GM10266 (cell line): ENCODE measurements around the gene NFRKB.
"Not testable (repeated sequence)": the region's sequence is repeated elsewhere in the genome, so short reads cannot be mapped to it uniquely, and the experiment has no call there.

ENCODE experiments used
- DNase-seq: peaks from one replicate; pipeline ENCODE4 v3.0.0; 2012; ENCODE audit errors: extremely low spot score
- CTCF ChIP-seq: IDR thresholded peaks from 2 replicates; pipeline ENCODE4 v1.5.1; 2012; ENCODE audit warnings: mild to moderate bottlenecking, low read depth; ENCODE audit not compliant: control insufficient read depth, insufficient read depth; ENCODE audit errors: missing control alignments

The NFRKB gene

GRCh38 chr11:129854232-129854805 is 41.1 kb downstream of the NFRKB start:
- no peak for DNase-seq
- no peak for TF ChIP-seq CTCF

GRCh38 chr11:129853518-129854231 is 41.7 kb downstream of the NFRKB start:
- DNase-seq, result no peak
- no peak for TF ChIP-seq CTCF

DNA sequence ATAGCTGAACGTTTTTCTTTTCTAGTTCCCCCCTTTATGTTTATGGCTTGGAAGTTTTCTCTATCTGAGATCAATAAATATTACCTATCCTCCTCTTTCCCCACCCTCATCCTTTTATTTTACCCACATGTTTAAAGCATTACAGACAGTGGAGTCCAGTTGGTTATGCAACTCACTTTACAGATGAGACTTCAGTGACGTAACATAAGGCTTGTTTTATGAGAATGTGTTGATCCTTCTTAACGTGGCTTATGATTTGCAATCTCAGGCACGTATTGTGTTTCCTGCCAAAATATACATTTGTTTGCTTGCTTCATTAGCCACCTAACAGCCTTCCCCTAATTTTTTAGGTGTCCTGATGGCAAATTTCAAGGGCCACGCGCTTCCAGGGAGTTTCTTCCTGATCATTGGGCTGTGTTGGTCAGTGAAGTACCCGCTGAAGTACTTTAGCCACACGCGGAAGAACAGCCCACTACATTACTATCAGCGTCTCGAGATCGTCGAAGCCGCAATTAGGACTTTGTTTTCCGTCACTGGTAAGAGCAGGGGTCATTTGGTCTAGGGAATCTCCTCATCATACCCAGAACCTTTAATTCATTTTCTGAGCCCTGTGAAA is 43.1 kb downstream of the NFRKB start:
- no peak for TF ChIP-seq CTCF
- DNase-seq, result no peak

GRCh38 chr11:129849447-129850130 is 45.8 kb downstream of the NFRKB start:
- no peak for TF ChIP-seq CTCF
- no peak for DNase-seq

DNA sequence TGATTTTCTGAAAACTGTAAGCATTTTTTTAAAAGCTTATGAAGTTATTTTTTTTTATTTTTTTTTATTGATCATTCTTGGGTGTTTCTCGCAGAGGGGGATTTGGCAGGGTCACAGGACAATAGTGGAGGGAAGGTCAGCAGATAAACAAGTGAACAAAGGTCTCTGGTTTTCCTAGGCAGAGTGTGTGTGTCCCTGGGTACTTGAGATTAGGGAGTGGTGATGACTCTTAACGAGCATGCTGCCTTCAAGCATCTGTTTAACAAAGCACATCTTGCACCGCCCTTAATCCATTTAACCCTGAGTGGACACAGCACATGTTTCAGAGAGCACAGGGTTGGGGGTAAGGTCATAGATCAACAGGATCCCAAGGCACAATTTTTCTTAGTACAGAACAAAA is 48.0 kb downstream of the NFRKB start:
- not testable (repeated sequence) for DNase-seq

- no peak for DNase-seq
- no peak for TF ChIP-seq CTCF
These were observed 48.7 kb downstream of the NFRKB start for GRCh38 chr11:129846508-129847335.
